Measurements from ENCODE around the gene ITGB7. TPM values are rescaled to one million over a fixed set of nuclear protein-coding genes. Genes with fewer than 3 reads are reported as not detected.

Gene ITGB7
- total and polyA plus RNA-seq, 9 of the 15 experiments (the other 6 are each of a cell fraction or from before 2014, with no cell fraction given): 0.06 to 2.0 (median 0.67) TPM

- TF ChIP-seq, protein P1, sequence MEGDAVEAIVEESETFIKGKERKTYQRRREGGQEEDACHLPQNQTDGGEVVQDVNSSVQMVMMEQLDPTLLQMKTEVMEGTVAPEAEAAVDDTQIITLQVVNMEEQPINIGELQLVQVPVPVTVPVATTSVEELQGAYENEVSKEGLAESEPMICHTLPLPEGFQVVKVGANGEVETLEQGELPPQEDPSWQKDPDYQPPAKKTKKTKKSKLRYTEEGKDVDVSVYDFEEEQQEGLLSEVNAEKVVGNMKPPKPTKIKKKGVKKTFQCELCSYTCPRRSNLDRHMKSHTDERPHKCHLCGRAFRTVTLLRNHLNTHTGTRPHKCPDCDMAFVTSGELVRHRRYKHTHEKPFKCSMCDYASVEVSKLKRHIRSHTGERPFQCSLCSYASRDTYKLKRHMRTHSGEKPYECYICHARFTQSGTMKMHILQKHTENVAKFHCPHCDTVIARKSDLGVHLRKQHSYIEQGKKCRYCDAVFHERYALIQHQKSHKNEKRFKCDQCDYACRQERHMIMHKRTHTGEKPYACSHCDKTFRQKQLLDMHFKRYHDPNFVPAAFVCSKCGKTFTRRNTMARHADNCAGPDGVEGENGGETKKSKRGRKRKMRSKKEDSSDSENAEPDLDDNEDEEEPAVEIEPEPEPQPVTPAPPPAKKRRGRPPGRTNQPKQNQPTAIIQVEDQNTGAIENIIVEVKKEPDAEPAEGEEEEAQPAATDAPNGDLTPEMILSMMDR (IDR thresholded peaks at IDR 0.05 in 2 of 3, conservative IDR thresholded peaks at IDR 0.05 in 1 of 3; ENCODE audit: insufficient read depth in 2 of 3, low read depth in 1 of 3, low read length in 3 of 3): peak; percentile 18 to 35 (median 26); a peak in 3 of 6 replicates
- TF ChIP-seq NBN (IDR thresholded peaks at IDR 0.05; ENCODE audit: low read depth): no peak
- TF ChIP-seq, protein P2, sequence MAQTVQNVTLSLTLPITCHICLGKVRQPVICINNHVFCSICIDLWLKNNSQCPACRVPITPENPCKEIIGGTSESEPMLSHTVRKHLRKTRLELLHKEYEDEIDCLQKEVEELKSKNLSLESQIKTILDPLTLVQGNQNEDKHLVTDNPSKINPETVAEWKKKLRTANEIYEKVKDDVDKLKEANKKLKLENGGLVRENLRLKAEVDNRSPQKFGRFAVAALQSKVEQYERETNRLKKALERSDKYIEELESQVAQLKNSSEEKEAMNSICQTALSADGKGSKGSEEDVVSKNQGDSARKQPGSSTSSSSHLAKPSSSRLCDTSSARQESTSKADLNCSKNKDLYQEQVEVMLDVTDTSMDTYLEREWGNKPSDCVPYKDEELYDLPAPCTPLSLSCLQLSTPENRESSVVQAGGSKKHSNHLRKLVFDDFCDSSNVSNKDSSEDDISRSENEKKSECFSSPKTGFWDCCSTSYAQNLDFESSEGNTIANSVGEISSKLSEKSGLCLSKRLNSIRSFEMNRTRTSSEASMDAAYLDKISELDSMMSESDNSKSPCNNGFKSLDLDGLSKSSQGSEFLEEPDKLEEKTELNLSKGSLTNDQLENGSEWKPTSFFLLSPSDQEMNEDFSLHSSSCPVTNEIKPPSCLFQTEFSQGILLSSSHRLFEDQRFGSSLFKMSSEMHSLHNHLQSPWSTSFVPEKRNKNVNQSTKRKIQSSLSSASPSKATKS (CRISPR knock-in tag; IDR thresholded peaks at IDR 0.05): no peak
- peak; percentile 58; the same call in 1 of the 2 replicates for TF ChIP-seq ZNF263 (CRISPR knock-in tag; IDR thresholded peaks at IDR 0.05; ENCODE audit: borderline replicate concordance)
- peak in 1 of 2 experiments; percentile 21; a peak in 1 of 4 replicates for TF ChIP-seq MAZ (CRISPR knock-in tag; conservative IDR thresholded peaks at IDR 0.05 in 1 of 2, IDR thresholded peaks at IDR 0.05 in 1 of 2)
- no peak for TF ChIP-seq ZNF589 (CRISPR knock-in tag; IDR thresholded peaks at IDR 0.05; ENCODE audit: low read depth)
- TF ChIP-seq SP2 (IDR thresholded peaks at IDR 0.05; ENCODE audit: extremely low read depth, low read depth, low read length, poor library complexity, severe bottlenecking): no peak
- TF ChIP-seq KAT8 (IDR thresholded peaks at IDR 0.05; ENCODE audit: low read depth): no peak
- TF ChIP-seq, protein P3, sequence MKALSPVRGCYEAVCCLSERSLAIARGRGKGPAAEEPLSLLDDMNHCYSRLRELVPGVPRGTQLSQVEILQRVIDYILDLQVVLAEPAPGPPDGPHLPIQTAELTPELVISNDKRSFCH (CRISPR knock-in tag; IDR thresholded peaks at IDR 0.05): no peak
- TF ChIP-seq, protein P3 (tag; IDR thresholded peaks at IDR 0.05): no peak
- no peak for TF ChIP-seq PPARD (CRISPR knock-in tag; IDR thresholded peaks at IDR 0.05)
- no peak for TF ChIP-seq CREM (IDR thresholded peaks at IDR 0.05; ENCODE audit: low read depth)
- TF ChIP-seq ZNF134 (CRISPR knock-in tag; conservative IDR thresholded peaks at IDR 0.05): no peak
- TF ChIP-seq ZC3H11A (IDR thresholded peaks at IDR 0.05; ENCODE audit: low read depth, low read length): no peak
- no peak for TF ChIP-seq POLR3A (IDR thresholded peaks at IDR 0.05; ENCODE audit: borderline replicate concordance, extremely low read depth, insufficient read depth, insufficient read length)
- TF ChIP-seq ZNF3 (CRISPR knock-in tag; IDR thresholded peaks at IDR 0.05): no peak
- no peak for TF ChIP-seq MBD2 (IDR thresholded peaks at IDR 0.05; ENCODE audit: borderline replicate concordance, low read depth)
- TF ChIP-seq TCF3 (CRISPR knock-in tag; IDR thresholded peaks at IDR 0.05): no peak
Measured at GRCh38 chr12:53224061-53224896, 17.2 kb upstream of the ITGB7 start (continued).
